GM18868 (cell line): ENCODE results near the gene CRABP2.

ENCODE experiments used
- ATAC-seq: cut with Tn5 transposase; IDR thresholded peaks from one replicate; pipeline ENCODE4 v1.9.1; 2021; ENCODE audit warnings: mild to moderate bottlenecking, moderate library complexity; ENCODE audit not compliant: unreplicated experiment

The CRABP2 gene

GRCh38 chr1:156709757-156710489 lies 4.5 kb upstream of the CRABP2 start:
- ATAC-seq: no peak

GRCh38 chr1:156709031-156709430 lies 3.6 kb upstream of the CRABP2 start:
- no peak for ATAC-seq

GRCh38 chr1:156708218-156708661 lies 2.9 kb upstream of the CRABP2 start:
- ATAC-seq: no peak

GRCh38 chr1:156707417-156708217 lies 2.2 kb upstream of the CRABP2 start:
- no peak for ATAC-seq

- ATAC-seq: no peak
These were observed 1.5 kb upstream of the CRABP2 start for GRCh38 chr1:156706657-156707416.

GRCh38 chr1:156705918-156706656 lies 704 bp upstream of the CRABP2 start:
- ATAC-seq: no peak

GRCh38 chr1:156704930-156705320 lies 458 bp downstream of the CRABP2 start:
- ATAC-seq: no peak

- no peak for ATAC-seq
These were observed 1.1 kb downstream of the CRABP2 start for GRCh38 chr1:156704166-156704711.

GRCh38 chr1:156703741-156704140 lies 1.6 kb downstream of the CRABP2 start:
- ATAC-seq: no peak

GRCh38 chr1:156703336-156703735 lies 2.0 kb downstream of the CRABP2 start:
- no peak for ATAC-seq

- no peak for ATAC-seq
These were observed 4.4 kb downstream of the CRABP2 start for GRCh38 chr1:156700736-156701531.

GRCh38 chr1:156698995-156699394 lies 6.4 kb downstream of the CRABP2 start:
- ATAC-seq: no peak

- ATAC-seq: no peak
These were observed 7.9 kb downstream of the CRABP2 start for GRCh38 chr1:156697481-156697880.

- no peak for ATAC-seq
These were observed 8.6 kb downstream of the CRABP2 start for GRCh38 chr1:156696755-156697154.

GRCh38 chr1:156694690-156694962 lies 10.8 kb downstream of the CRABP2 start:
- ATAC-seq: no peak

- no peak for ATAC-seq
These were observed 11.3 kb downstream of the CRABP2 start for GRCh38 chr1:156693848-156694689.

GRCh38 chr1:156692925-156693847 lies 12.2 kb downstream of the CRABP2 start:
- no peak for ATAC-seq

- ATAC-seq: no peak
These were observed 12.9 kb downstream of the CRABP2 start for GRCh38 chr1:156692441-156692924.
